Liver (tissue), 3 donors: ENCODE results near the gene ATAD5.

ENCODE experiments used
- CTCF ChIP-seq: fragments of 150-350 bp; IDR thresholded peaks from 2 replicates; pipeline ENCODE4 v1.5.1; 2017; ENCODE audit warnings: improper control_type of control experiment, low read depth, low read length; ENCODE audit not compliant: missing input control
- TF ChIP-seq, protein P1 (sequence below): IDR thresholded peaks from 2 replicates; pipeline ENCODE4 v1.6.1; 2016; ENCODE audit warnings: antibody characterized with exemption
- donor health status: healthy.
- donor health status: healthy.

- TF ChIP-seq CTCF: no peak
- TF ChIP-seq, protein P1, sequence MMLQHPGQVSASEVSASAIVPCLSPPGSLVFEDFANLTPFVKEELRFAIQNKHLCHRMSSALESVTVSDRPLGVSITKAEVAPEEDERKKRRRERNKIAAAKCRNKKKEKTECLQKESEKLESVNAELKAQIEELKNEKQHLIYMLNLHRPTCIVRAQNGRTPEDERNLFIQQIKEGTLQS: no peak
These were observed 65.5 kb downstream of the ATAD5 start for GRCh38 chr17:30897311-30897710.
